ENCODE data around the gene TBC1D23.

TBC1D23 gene

DNA sequence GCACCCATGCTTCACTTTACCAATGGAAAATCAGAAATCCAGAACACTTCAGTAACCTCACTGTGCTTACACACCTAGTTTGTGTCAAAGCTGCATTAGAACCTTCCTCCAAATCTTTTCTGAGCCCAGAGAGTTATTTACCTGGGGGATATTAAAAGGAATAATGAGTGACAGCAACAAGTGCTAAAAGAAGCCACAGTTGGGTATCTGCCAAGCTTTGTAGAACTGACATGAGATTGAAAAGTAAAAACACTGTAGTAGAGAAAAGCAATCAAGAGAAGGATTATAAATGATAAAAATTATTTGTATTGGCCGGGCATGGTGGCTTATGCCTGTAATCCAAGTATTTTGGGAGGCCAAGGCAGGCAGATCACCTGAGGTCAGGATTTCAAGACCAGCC is 8.8 kb upstream of the TBC1D23 start:
- H3K36me3 ChIP-seq (ENCODE audit: insufficient read depth, low read length): no peaks in the 10 kb centered on the region
- no peak overlapping the region for H3K9ac ChIP-seq (ENCODE audit: low read length)
- H3K79me2 ChIP-seq (ENCODE audit: insufficient read depth, low read length): no peaks in the 10 kb centered on the region
- no peaks in the 10 kb centered on the region for H3F3A ChIP-seq (ENCODE audit: insufficient read depth, low read length)
- H3K4me1 ChIP-seq (ENCODE audit: insufficient read depth, low read length, severe bottlenecking): no peaks in the 10 kb centered on the region
- no peak overlapping the region for H2AFZ ChIP-seq (ENCODE audit: low read length)
- H3K9me3 ChIP-seq (ENCODE audit: low read length): no peaks in the 10 kb centered on the region
- H3K27me3 ChIP-seq (ENCODE audit: insufficient read depth, low read length): no peaks in the 10 kb centered on the region
- no peak overlapping the region for H3K4me2 ChIP-seq (ENCODE audit: low read length)
- H4K20me1 ChIP-seq (ENCODE audit: insufficient read depth, low read length): no peaks in the 10 kb centered on the region
- no peak overlapping the region for H3K4me3 ChIP-seq (ENCODE audit: low read depth, low read length, poor library complexity, severe bottlenecking)
- no peak for TF ChIP-seq EZH2 (IDR thresholded peaks at IDR 0.05; ENCODE audit: borderline replicate concordance, low read length)
- TF ChIP-seq, protein P1, sequence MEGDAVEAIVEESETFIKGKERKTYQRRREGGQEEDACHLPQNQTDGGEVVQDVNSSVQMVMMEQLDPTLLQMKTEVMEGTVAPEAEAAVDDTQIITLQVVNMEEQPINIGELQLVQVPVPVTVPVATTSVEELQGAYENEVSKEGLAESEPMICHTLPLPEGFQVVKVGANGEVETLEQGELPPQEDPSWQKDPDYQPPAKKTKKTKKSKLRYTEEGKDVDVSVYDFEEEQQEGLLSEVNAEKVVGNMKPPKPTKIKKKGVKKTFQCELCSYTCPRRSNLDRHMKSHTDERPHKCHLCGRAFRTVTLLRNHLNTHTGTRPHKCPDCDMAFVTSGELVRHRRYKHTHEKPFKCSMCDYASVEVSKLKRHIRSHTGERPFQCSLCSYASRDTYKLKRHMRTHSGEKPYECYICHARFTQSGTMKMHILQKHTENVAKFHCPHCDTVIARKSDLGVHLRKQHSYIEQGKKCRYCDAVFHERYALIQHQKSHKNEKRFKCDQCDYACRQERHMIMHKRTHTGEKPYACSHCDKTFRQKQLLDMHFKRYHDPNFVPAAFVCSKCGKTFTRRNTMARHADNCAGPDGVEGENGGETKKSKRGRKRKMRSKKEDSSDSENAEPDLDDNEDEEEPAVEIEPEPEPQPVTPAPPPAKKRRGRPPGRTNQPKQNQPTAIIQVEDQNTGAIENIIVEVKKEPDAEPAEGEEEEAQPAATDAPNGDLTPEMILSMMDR (IDR thresholded peaks at IDR 0.05; ENCODE audit: low read length): no peak
- H3K9me2 ChIP-seq (ENCODE audit: low read depth, low read length): no peaks in the 10 kb centered on the region
- H3K27ac ChIP-seq (ENCODE audit: low read depth, low read length, poor library complexity, severe bottlenecking): no peak overlapping the region

DNA sequence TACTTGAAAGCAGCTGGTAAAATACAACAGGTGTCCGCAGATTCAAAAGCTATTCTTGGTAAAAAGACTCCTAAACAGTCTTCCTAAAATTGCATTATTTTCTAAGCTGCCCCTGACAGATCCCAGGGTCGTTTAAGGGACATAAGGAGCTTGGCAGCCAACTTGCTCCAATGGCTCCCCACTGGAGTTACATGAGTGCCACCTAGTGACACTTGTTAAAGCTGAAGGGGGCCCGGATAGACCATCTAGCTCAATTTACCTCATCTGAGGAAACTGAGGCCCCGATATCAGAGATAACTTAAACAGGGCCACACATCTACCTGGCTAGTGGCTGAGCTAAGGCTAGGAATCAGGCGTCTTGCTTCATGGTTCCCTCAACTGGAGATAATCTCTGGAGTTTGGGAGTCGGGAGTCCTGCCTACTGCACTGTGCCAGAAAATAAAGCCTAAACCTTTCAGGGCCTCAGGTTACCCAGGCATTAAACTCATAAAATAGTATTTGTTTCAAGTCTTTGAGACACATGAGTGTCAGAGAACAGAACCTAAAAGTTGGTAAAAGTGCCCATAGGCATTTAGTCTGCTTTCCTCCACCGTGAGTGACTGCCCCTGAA is 6.5 kb upstream of the TBC1D23 start:
- Histone ChIP-seq H3K27me3 (ENCODE audit: insufficient read depth, low read length) (no peaks in the 10 kb centered on the region), H3K9ac (ENCODE audit: low read length) (no peak overlapping the region), H3K9me2 (ENCODE audit: low read depth, low read length) (no peaks in the 10 kb centered on the region), H3F3A (ENCODE audit: insufficient read depth, low read length) (no peaks in the 10 kb centered on the region), H3K36me3 (ENCODE audit: insufficient read depth, low read length) (no peaks in the 10 kb centered on the region), H3K27ac (ENCODE audit: low read depth, low read length, poor library complexity, severe bottlenecking) (no peak overlapping the region), H3K4me2 (ENCODE audit: low read length) (no peak overlapping the region), H2AFZ (ENCODE audit: low read length) (no peak overlapping the region), H3K4me3 (ENCODE audit: low read depth, low read length, poor library complexity, severe bottlenecking) (no peak overlapping the region), H3K4me1 (ENCODE audit: insufficient read depth, low read length, severe bottlenecking) (no peaks in the 10 kb centered on the region), H3K9me3 (ENCODE audit: low read length) (no peaks in the 10 kb centered on the region), H4K20me1 (ENCODE audit: insufficient read depth, low read length) (no peaks in the 10 kb centered on the region), H3K79me2 (ENCODE audit: insufficient read depth, low read length) (no peaks in the 10 kb centered on the region)
- TF ChIP-seq, protein P1 (IDR thresholded peaks at IDR 0.05; ENCODE audit: low read length): peak; percentile 81
- TF ChIP-seq EZH2 (IDR thresholded peaks at IDR 0.05; ENCODE audit: borderline replicate concordance, low read length): no peak

DNA sequence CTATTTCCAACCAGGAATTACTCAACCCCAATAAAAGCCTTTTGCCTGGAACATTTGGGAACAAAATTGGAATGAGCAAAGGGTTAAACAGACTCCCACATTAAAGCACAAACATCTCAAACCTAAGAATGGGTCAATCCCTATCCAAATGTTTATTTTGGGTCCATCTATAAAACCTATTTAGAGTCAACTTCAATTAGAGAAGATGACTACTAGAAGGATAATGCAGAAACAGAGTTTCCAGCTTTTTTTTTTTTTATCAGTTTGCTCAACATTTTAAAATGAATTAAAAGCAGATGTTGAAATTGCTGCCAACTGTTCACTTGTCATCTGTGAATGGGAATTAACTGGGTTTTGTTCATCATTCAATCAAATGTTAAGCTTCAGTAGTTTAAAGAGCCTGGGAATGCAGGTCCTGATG is 4.1 kb upstream of the TBC1D23 start:
- Histone ChIP-seq H2AFZ (ENCODE audit: low read length) (no peak overlapping the region), H4K20me1 (ENCODE audit: insufficient read depth, low read length) (no peaks in the 10 kb centered on the region), H3K9me2 (ENCODE audit: low read depth, low read length) (no peaks in the 10 kb centered on the region), H3F3A (ENCODE audit: insufficient read depth, low read length) (no peaks in the 10 kb centered on the region), H3K79me2 (ENCODE audit: insufficient read depth, low read length) (peaks cover 8% of the 10 kb centered on the region), H3K4me1 (ENCODE audit: insufficient read depth, low read length, severe bottlenecking) (peaks cover 14% of the 10 kb centered on the region), H3K4me2 (ENCODE audit: low read length) (no peak overlapping the region), H3K27ac (ENCODE audit: low read depth, low read length, poor library complexity, severe bottlenecking) (no peak overlapping the region), H3K9ac (ENCODE audit: low read length) (no peak overlapping the region), H3K36me3 (ENCODE audit: insufficient read depth, low read length) (no peaks in the 10 kb centered on the region), H3K27me3 (ENCODE audit: insufficient read depth, low read length) (no peaks in the 10 kb centered on the region), H3K9me3 (ENCODE audit: low read length) (no peaks in the 10 kb centered on the region), H3K4me3 (ENCODE audit: low read depth, low read length, poor library complexity, severe bottlenecking) (no peak overlapping the region)
- TF ChIP-seq, protein P1 (IDR thresholded peaks at IDR 0.05; ENCODE audit: low read length): no peak
- TF ChIP-seq EZH2 (IDR thresholded peaks at IDR 0.05; ENCODE audit: borderline replicate concordance, low read length): no peak
